Natural killer cell treated with Interleukin-12 subunit alpha and Interleukin-12 subunit beta and Interleukin-15 and Interleukin-18, amount 100 ng/mL, for 72 hours (primary cell): ENCODE results near the gene UGT1A9. TPM values are rescaled to one million over a fixed set of nuclear protein-coding genes. Genes with fewer than 3 reads are reported as not detected.
"Not testable (repeated sequence)": the region's sequence is repeated elsewhere in the genome, so short reads cannot be mapped to it uniquely, and the experiment has no call there.

Source experiments
- ATAC-seq, 2 donors: fragments of 150-1000 bp; cut with Tn5 transposase in 1 of 2; sonication (Bioruptor Pico), chemical (Tn5 transposase) in 1 of 2; 2 replicates each; pipeline ENCODE4 v1.10.0; 2021
- DNase-seq: peaks from one replicate; pipeline ENCODE4 v3.0.0; 2022; ENCODE audit warnings: low spot score
- H3K27ac Mint-ChIP-seq, 2 donors: 1 replicate in 1 of 2; 2 replicates in 1 of 2; pipeline ENCODE4 v1.8.0; 2022; ENCODE audit warnings: mixed read lengths in 2 of 2, mild to moderate bottlenecking in 1 of 2, moderate library complexity in 1 of 2
- H3K27me3 Mint-ChIP-seq, 2 donors: 1 replicate in 1 of 2; 2 replicates in 1 of 2; pipeline ENCODE4 v1.8.0; 2022; ENCODE audit warnings: mixed read lengths in 2 of 2
- H3K36me3 Mint-ChIP-seq: one replicate; pipeline ENCODE4 v1.8.0; 2022; ENCODE audit warnings: mixed read lengths
- H3K4me1 Mint-ChIP-seq, 2 donors: 1 replicate in 1 of 2; 2 replicates in 1 of 2; pipeline ENCODE4 v1.8.0; 2022; ENCODE audit warnings: low read depth in 2 of 2, mixed read lengths in 2 of 2, mild to moderate bottlenecking in 1 of 2
- H3K4me3 Mint-ChIP-seq: one replicate; pipeline ENCODE4 v1.8.0; 2022; ENCODE audit warnings: mixed read lengths
- H3K9me3 Mint-ChIP-seq: 2 replicates; pipeline ENCODE4 v1.8.0; 2022; ENCODE audit warnings: mixed read lengths
- total RNA-seq, 2 donors: library from RNA; stranded (reverse); gene quantifications; one replicate each; pipeline ENCODE4 v1.2.3, GENCODE V29; 2022

UGT1A9 gene
- total RNA-seq: not detected

GRCh38 chr2:233671290-233672161 is at the start of gene UGT1A9:
TSS of gene UGT1A9 (plus strand) at chr2:233671898. CDS start at chr2:233671935, 37 bp downstream.
- no peak for DNase-seq
- Mint-ChIP-seq H3K9me3 (no peaks in the 10 kb centered on the region), H3K4me1 (no peaks in the 10 kb centered on the region), H3K27me3 (peaks cover 13 to 44% of the 10 kb centered on the region in 2 donors), H3K4me3 (no peak within 1 kb of the TSS), H3K36me3 (no peaks in the 10 kb centered on the region), H3K27ac (no peak within 1 kb of the TSS)
- no peak for ATAC-seq

GRCh38 chr2:233627331-233628025 is 44.2 kb upstream of the UGT1A9 start:
- Mint-ChIP-seq H3K4me1 (no peaks in the 10 kb centered on the region), H3K9me3 (peaks cover 10% of the 10 kb centered on the region), H3K27me3 (peaks cover 39 to 62% of the 10 kb centered on the region in 2 donors), H3K36me3 (peaks cover 22% of the 10 kb centered on the region), H3K4me3 (no peak overlapping the region), H3K27ac (no peak overlapping the region)
- DNase-seq (no peak), ATAC-seq (no peak)

GRCh38 chr2:233636306-233636705 is 35.4 kb upstream of the UGT1A9 start, which contains the start of gene UGT1A10:
TSS of gene UGT1A10 (plus strand) at chr2:233636448. CDS start at chr2:233636523, 75 bp downstream.
- ATAC-seq, H3K27ac Mint-ChIP-seq, H3K4me3 Mint-ChIP-seq, H3K9me3 Mint-ChIP-seq, H3K4me1 Mint-ChIP-seq, DNase-seq, H3K36me3 Mint-ChIP-seq: not testable (repeated sequence)
- peaks cover 25 to 52% of the 10 kb centered on the region in 2 donors for H3K27me3 Mint-ChIP-seq

- H3K36me3 Mint-ChIP-seq: no peaks in the 10 kb centered on the region
- H3K4me3 Mint-ChIP-seq: no peak overlapping the region
- DNase-seq (no peak), ATAC-seq (no peak)
- H3K27me3 Mint-ChIP-seq: peaks cover 23 to 33% of the 10 kb centered on the region in 2 donors
- H3K4me1 Mint-ChIP-seq: no peaks in the 10 kb centered on the region
- no peak overlapping the region for H3K27ac Mint-ChIP-seq
- H3K9me3 Mint-ChIP-seq: peaks cover 3% of the 10 kb centered on the region
Observed at GRCh38 chr2:233638836-233639235, 32.9 kb upstream of the UGT1A9 start.

- H3K27me3 Mint-ChIP-seq: peaks cover 20 to 27% of the 10 kb centered on the region in 2 donors
- ATAC-seq (no peak), DNase-seq (no peak)
- H3K9me3 Mint-ChIP-seq: peaks cover 3% of the 10 kb centered on the region
- no peak overlapping the region for H3K27ac Mint-ChIP-seq
- no peaks in the 10 kb centered on the region for H3K4me1 Mint-ChIP-seq
- H3K36me3 Mint-ChIP-seq: no peaks in the 10 kb centered on the region
- no peak overlapping the region for H3K4me3 Mint-ChIP-seq
Observed at GRCh38 chr2:233639860-233640259, 31.8 kb upstream of the UGT1A9 start.

GRCh38 chr2:233643128-233643527 is 28.6 kb upstream of the UGT1A9 start:
- Mint-ChIP-seq H3K27ac (no peak overlapping the region), H3K27me3 (peaks cover 16 to 25% of the 10 kb centered on the region in 2 donors), H3K4me3 (no peak overlapping the region), H3K4me1 (peaks cover 5 to 15% of the 10 kb centered on the region in 2 donors), H3K9me3 (peaks cover 8% of the 10 kb centered on the region), H3K36me3 (peaks cover 17% of the 10 kb centered on the region)
- no peak for DNase-seq
- no peak for ATAC-seq

GRCh38 chr2:233646033-233646432 is 25.7 kb upstream of the UGT1A9 start:
- not testable (repeated sequence) for DNase-seq, H3K4me3 Mint-ChIP-seq, H3K9me3 Mint-ChIP-seq, H3K27ac Mint-ChIP-seq, ATAC-seq
- H3K4me1 Mint-ChIP-seq: peaks cover 5 to 15% of the 10 kb centered on the region in 2 donors
- peaks cover 14 to 33% of the 10 kb centered on the region in 2 donors for H3K27me3 Mint-ChIP-seq
- peaks cover 17% of the 10 kb centered on the region for H3K36me3 Mint-ChIP-seq

- Mint-ChIP-seq H3K9me3 (peaks cover 5% of the 10 kb centered on the region), H3K4me3 (no peak overlapping the region), H3K27ac (no peak overlapping the region), H3K27me3 (peaks cover 12 to 37% of the 10 kb centered on the region in 2 donors), H3K4me1 (peaks cover 18 to 28% of the 10 kb centered on the region in 2 donors), H3K36me3 (peaks cover 17% of the 10 kb centered on the region)
- DNase-seq (no peak), ATAC-seq (no peak)
Observed at GRCh38 chr2:233650981-233651380, 20.7 kb upstream of the UGT1A9 start.

- peaks cover 12 to 36% of the 10 kb centered on the region in 2 donors for H3K27me3 Mint-ChIP-seq
- H3K9me3 Mint-ChIP-seq: peaks cover 4% of the 10 kb centered on the region
- ATAC-seq (no peak), DNase-seq (no peak)
- H3K4me3 Mint-ChIP-seq: no peak overlapping the region
- no peak overlapping the region for H3K27ac Mint-ChIP-seq
- peaks cover 21 to 32% of the 10 kb centered on the region in 2 donors for H3K4me1 Mint-ChIP-seq
- H3K36me3 Mint-ChIP-seq: peaks cover 15% of the 10 kb centered on the region
Observed at GRCh38 chr2:233651430-233651829, 20.3 kb upstream of the UGT1A9 start.

GRCh38 chr2:233654501-233654900 is 17.2 kb upstream of the UGT1A9 start:
- H3K27ac Mint-ChIP-seq: no peak overlapping the region
- H3K4me3 Mint-ChIP-seq: peak overlapping the region; percentile 50

GRCh38 chr2:233655043-233655442 is 16.7 kb upstream of the UGT1A9 start:
- no peak overlapping the region for H3K27ac Mint-ChIP-seq

More at GRCh38 chr2:233654501-233654900, 17.2 kb upstream of the UGT1A9 start:
- H3K4me1 Mint-ChIP-seq: peaks cover 27% of the 10 kb centered on the region in 2 donors
- H3K27me3 Mint-ChIP-seq: peaks cover 28 to 36% of the 10 kb centered on the region in 2 donors
- peak; percentile 82 to 84 for ATAC-seq
- H3K9me3 Mint-ChIP-seq: no peaks in the 10 kb centered on the region
- no peak for DNase-seq
- no peaks in the 10 kb centered on the region for H3K36me3 Mint-ChIP-seq

GRCh38 chr2:233655943-233656342 is 15.8 kb upstream of the UGT1A9 start:
- Mint-ChIP-seq H3K27me3 (peaks cover 35 to 43% of the 10 kb centered on the region in 2 donors), H3K4me1 (peaks cover 27% of the 10 kb centered on the region in 2 donors)
- ATAC-seq, H3K4me3 Mint-ChIP-seq, DNase-seq, H3K36me3 Mint-ChIP-seq, H3K9me3 Mint-ChIP-seq, H3K27ac Mint-ChIP-seq: not testable (repeated sequence)

More at GRCh38 chr2:233655043-233655442, 16.7 kb upstream of the UGT1A9 start:
- DNase-seq: no peak
- no peak for ATAC-seq
- H3K4me3 Mint-ChIP-seq: peak overlapping the region; percentile 50
- H3K9me3 Mint-ChIP-seq: no peaks in the 10 kb centered on the region
- peaks cover 33 to 41% of the 10 kb centered on the region in 2 donors for H3K27me3 Mint-ChIP-seq
- peaks cover 27% of the 10 kb centered on the region in 2 donors for H3K4me1 Mint-ChIP-seq
- no peaks in the 10 kb centered on the region for H3K36me3 Mint-ChIP-seq

- H3K4me3 Mint-ChIP-seq: no peak overlapping the region
- no peak overlapping the region for H3K27ac Mint-ChIP-seq
- H3K27me3 Mint-ChIP-seq: peaks cover 35 to 48% of the 10 kb centered on the region in 2 donors
- peaks cover 27% of the 10 kb centered on the region in 2 donors for H3K4me1 Mint-ChIP-seq
- no peaks in the 10 kb centered on the region for H3K9me3 Mint-ChIP-seq
- no peaks in the 10 kb centered on the region for H3K36me3 Mint-ChIP-seq
- ATAC-seq (peak; percentile 50 to 58), DNase-seq (no peak)
Observed at GRCh38 chr2:233656443-233656842, 15.3 kb upstream of the UGT1A9 start.

- H3K4me3 Mint-ChIP-seq: no peak overlapping the region
- no peak overlapping the region for H3K27ac Mint-ChIP-seq
- H3K9me3 Mint-ChIP-seq: no peaks in the 10 kb centered on the region
- peaks cover 36% of the 10 kb centered on the region in 2 donors for H3K27me3 Mint-ChIP-seq
- peaks cover 27% of the 10 kb centered on the region in 2 donors for H3K4me1 Mint-ChIP-seq
- DNase-seq (no peak), ATAC-seq (no peak)
- no peaks in the 10 kb centered on the region for H3K36me3 Mint-ChIP-seq
Observed at GRCh38 chr2:233658610-233659009, 13.1 kb upstream of the UGT1A9 start.
